HG03571 (cell line): Measurements from ENCODE around the gene NFATC2IP.
"Not testable (repeated sequence)": the region's sequence is repeated elsewhere in the genome, so short reads cannot be mapped to it uniquely, and the experiment has no call there.

Experiments used
- ATAC-seq: cut with Tn5 transposase; IDR thresholded peaks from one replicate; pipeline ENCODE4 v1.9.1; 2021; ENCODE audit not compliant: unreplicated experiment

NFATC2IP gene

GRCh38 chr16:28990375-28991040 lies 39.8 kb downstream of the NFATC2IP start:
- no peak for ATAC-seq

- ATAC-seq: no peak
Measured at GRCh38 chr16:28991687-28992086, 41.0 kb downstream of the NFATC2IP start.

GRCh38 chr16:28992496-28992895 lies 41.8 kb downstream of the NFATC2IP start:
- no peak for ATAC-seq

GRCh38 chr16:28998837-28999236 lies 48.1 kb downstream of the NFATC2IP start:
- no peak for ATAC-seq

GRCh38 chr16:28999577-28999976 lies 48.8 kb downstream of the NFATC2IP start:
- ATAC-seq: no peak

- no peak for ATAC-seq
Measured at GRCh38 chr16:29000019-29000418, 49.3 kb downstream of the NFATC2IP start.

GRCh38 chr16:29004496-29005139 lies 53.9 kb downstream of the NFATC2IP start:
- ATAC-seq: not testable (repeated sequence)

- no peak for ATAC-seq
Measured at GRCh38 chr16:29007730-29008593, 57.2 kb downstream of the NFATC2IP start.

GRCh38 chr16:29009050-29009837 lies 58.5 kb downstream of the NFATC2IP start:
- ATAC-seq: no peak

GRCh38 chr16:29009838-29010166 lies 59.1 kb downstream of the NFATC2IP start:
- no peak for ATAC-seq

- no peak for ATAC-seq
Measured at GRCh38 chr16:29011112-29011511, 60.4 kb downstream of the NFATC2IP start.

GRCh38 chr16:29011851-29012250 lies 61.1 kb downstream of the NFATC2IP start:
- no peak for ATAC-seq

- no peak for ATAC-seq
Measured at GRCh38 chr16:29012913-29013553, 62.3 kb downstream of the NFATC2IP start.

- ATAC-seq: no peak
Measured at GRCh38 chr16:29014561-29015069, 63.9 kb downstream of the NFATC2IP start.
